GM06990 (cell line): ENCODE measurements around the gene CPB2.

Experiments
- DNase-seq: peaks from one replicate; pipeline ENCODE4 v3.0.0-alpha.2; 2011; ENCODE audit not compliant: insufficient read length; ENCODE audit errors: extremely low read depth
- H3K27me3 ChIP-seq: replicated peaks from 2 replicates; pipeline ENCODE4 v1.6.0; 2011; ENCODE audit warnings: low read length; ENCODE audit not compliant: control insufficient read depth, insufficient read depth
- H3K36me3 ChIP-seq: 2 replicates; pipeline ENCODE4 v1.5.1; 2011; ENCODE audit warnings: low read length; ENCODE audit not compliant: control insufficient read depth, insufficient read depth
- H3K4me3 ChIP-seq: replicated peaks from 2 replicates; pipeline ENCODE4 v1.5.1; 2011; ENCODE audit warnings: low read depth, mild to moderate bottlenecking, control low read depth, low read length
- TF ChIP-seq, protein P1 (sequence below): IDR thresholded peaks from 2 replicates; pipeline ENCODE4 v1.5.1; 2011; ENCODE audit warnings: low read length, control low read depth, mild to moderate bottlenecking, inconsistent platforms; ENCODE audit not compliant: insufficient read depth, poor library complexity, severe bottlenecking

CPB2 gene

DNA sequence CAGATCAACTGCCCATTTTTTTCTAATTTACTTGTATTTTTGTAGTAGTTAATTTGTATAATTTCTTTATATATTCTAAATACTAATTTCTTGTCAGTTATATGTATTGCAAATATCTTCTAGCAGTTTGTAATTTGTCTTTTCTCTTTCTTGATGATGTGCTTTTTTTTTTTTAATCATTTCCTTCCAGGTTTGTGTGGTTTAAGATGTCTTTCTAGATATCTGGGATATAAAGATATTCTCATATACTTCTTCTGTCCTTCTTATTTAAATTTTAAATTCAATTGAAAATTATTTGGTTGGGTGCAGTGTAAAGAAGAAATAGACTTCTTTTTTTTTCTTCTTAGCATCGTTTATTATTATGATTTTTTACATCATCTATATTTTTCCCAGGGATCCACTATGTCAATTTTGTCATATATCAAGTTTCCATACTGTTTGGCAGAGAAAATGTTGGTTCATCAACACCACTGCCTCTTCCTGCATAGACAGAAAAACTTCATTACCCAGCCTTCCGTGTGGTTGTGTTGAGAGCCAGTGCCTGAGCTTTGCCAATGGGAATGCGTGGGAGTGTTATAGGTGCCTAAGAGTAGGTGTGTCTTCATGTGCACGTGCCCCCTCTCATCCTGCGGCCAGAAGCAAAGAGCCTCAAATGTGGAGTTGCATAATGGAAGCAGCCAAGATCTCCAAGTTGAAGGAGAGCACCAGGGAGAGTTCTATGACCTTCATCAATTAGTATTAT lies 15.8 kb downstream of the CPB2 start:
- TF ChIP-seq, protein P1, sequence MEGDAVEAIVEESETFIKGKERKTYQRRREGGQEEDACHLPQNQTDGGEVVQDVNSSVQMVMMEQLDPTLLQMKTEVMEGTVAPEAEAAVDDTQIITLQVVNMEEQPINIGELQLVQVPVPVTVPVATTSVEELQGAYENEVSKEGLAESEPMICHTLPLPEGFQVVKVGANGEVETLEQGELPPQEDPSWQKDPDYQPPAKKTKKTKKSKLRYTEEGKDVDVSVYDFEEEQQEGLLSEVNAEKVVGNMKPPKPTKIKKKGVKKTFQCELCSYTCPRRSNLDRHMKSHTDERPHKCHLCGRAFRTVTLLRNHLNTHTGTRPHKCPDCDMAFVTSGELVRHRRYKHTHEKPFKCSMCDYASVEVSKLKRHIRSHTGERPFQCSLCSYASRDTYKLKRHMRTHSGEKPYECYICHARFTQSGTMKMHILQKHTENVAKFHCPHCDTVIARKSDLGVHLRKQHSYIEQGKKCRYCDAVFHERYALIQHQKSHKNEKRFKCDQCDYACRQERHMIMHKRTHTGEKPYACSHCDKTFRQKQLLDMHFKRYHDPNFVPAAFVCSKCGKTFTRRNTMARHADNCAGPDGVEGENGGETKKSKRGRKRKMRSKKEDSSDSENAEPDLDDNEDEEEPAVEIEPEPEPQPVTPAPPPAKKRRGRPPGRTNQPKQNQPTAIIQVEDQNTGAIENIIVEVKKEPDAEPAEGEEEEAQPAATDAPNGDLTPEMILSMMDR, result no peak
- no peak for DNase-seq
- Histone ChIP-seq H3K36me3 (no peaks in the 10 kb centered on the region), H3K27me3 (no peaks in the 10 kb centered on the region), H3K4me3 (no peak overlapping the region)

DNA sequence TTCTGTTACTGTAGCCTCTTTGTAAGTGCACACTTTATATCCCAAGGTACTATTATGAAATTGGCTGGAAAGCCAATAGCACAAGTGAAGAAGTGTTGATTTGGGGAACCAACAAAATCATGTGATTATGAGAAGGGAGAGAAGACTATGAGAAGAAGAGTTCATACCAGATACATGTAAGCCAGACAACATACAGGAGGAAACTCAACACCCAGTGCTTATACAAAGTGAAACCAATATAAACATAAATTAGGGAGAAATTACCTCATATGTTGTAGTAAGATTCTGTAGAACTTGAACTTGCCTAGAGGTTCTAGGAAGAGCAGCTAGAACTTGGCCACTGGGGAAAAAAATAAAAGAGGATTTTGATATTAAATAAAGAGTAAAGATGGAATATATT lies 17.4 kb downstream of the CPB2 start:
- TF ChIP-seq, protein P1, result no peak
- H3K4me3 ChIP-seq, result no peak overlapping the region
- no peak for DNase-seq

DNA sequence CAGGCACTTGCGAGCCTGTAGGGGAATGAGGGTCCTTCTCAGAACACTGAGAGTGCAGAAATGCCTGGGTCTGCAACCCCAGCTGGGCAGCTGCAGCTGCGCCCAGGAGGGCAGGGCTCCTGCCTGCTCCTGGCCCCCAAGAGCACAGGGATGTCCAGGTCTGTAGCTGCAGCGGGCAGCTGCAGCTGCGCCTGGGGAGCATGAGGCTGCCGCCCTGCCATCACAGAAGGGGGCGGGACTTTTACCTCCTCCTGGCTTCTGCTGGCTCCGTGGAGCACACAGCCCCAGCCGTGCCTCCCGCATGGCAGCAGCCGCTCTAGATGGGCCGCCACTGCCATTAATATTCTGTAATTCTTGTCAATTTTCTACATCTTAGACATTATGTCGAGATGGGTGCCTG lies 17.8 kb downstream of the CPB2 start:
- Histone ChIP-seq H3K27me3 (no peaks in the 10 kb centered on the region), H3K36me3 (no peaks in the 10 kb centered on the region), H3K4me3 (no peak overlapping the region)
- TF ChIP-seq, protein P1, result no peak
- no peak for DNase-seq

More for the DNA sequence above, 17.4 kb downstream of the CPB2 start:
- no peaks in the 10 kb centered on the region for H3K27me3 ChIP-seq
- no peaks in the 10 kb centered on the region for H3K36me3 ChIP-seq

DNA sequence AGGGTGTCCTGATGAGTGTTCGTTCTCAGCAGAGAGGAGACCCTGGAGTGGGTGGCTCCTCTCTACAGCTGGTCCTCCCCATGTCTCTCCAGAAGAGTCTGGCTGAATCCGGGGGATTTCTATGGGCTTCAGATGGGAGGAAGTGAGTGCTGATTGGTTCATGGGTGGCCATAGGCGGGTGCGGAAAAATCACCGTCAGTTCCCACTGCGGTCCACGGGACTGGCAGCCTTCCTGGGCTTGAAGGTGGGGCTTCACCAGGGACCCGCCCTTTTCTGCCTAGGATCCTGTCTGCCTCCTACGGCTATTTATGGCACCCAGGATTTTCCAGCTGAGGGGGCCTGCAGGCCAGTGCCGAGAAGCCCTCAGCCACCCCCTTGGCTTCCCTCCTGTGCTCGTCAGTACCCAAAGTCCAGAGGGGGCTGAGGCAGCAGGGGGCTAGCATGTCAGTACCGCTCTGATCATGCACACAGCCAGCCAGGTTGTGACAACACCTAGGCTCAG lies 18.4 kb downstream of the CPB2 start:
- Histone ChIP-seq H3K36me3 (no peaks in the 10 kb centered on the region), H3K4me3 (no peak overlapping the region), H3K27me3 (no peaks in the 10 kb centered on the region)
- no peak for DNase-seq
- TF ChIP-seq, protein P1, result no peak

DNA sequence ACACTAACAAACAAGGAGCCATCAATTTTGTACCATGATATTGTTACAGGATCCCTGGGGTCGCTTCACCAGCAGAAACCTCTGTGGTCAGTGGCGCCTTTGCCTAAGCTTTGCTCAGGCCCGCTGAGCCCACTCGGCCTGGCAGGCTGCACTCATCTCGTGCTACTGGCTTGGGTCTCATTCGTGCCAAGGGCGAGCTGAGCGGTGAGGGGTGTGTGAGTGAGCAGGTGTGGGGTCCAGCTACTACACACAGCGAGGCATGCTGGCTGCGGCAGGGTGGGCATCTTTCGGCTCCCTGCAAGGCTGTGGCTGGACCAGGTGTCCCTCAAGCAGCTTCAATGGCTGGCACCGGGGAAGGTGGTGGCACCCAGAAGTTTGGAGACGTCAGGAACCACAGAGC lies 19.1 kb downstream of the CPB2 start:
- Histone ChIP-seq H3K36me3 (no peaks in the 10 kb centered on the region), H3K4me3 (no peak overlapping the region), H3K27me3 (no peaks in the 10 kb centered on the region)
- DNase-seq, result no peak
- TF ChIP-seq, protein P1, result no peak
